IMR-90 (cell line): ENCODE measurements around the gene STX8.

Experiments
- MAFK ChIP-seq: IDR thresholded peaks from 2 replicates; pipeline ENCODE4 v1.6.1; 2012; ENCODE audit warnings: low read depth, low read length, improper control_type of control experiment
- MAZ ChIP-seq: IDR thresholded peaks from 2 replicates; pipeline ENCODE4 v1.6.1; 2012; ENCODE audit warnings: low read depth, mild to moderate bottlenecking, low read length, improper control_type of control experiment, moderate library complexity, borderline replicate concordance
- MXI1 ChIP-seq: IDR thresholded peaks from 2 replicates; pipeline ENCODE4 v1.6.1; 2012; ENCODE audit warnings: low read depth, mild to moderate bottlenecking, low read length, moderate library complexity, borderline replicate concordance
- POLR2A ChIP-seq: IDR thresholded peaks from 2 replicates; pipeline ENCODE4 v1.6.1; 2012; ENCODE audit warnings: mild to moderate bottlenecking, low read depth, low read length
- RAD21 ChIP-seq: IDR thresholded peaks from 2 replicates; pipeline ENCODE4 v1.6.1; 2012; ENCODE audit warnings: low read length, improper control_type of control experiment
- RCOR1 ChIP-seq: IDR thresholded peaks from 2 replicates; pipeline ENCODE4 v1.6.1; 2012; ENCODE audit warnings: mild to moderate bottlenecking, low read length, improper control_type of control experiment; ENCODE audit not compliant: insufficient replicate concordance
- TF ChIP-seq, protein P1 (sequence below): conservative IDR thresholded peaks from 2 replicates; pipeline ENCODE4 v1.5.1; 2012; ENCODE audit warnings: mild to moderate bottlenecking, low read depth, low read length, improper control_type of control experiment
- TF ChIP-seq, protein P2 (sequence below): fragments of 150-350 bp; IDR thresholded peaks from 2 replicates; pipeline ENCODE4 v1.6.1; 2017; ENCODE audit warnings: mild to moderate bottlenecking, antibody characterized with exemption, low read length, low read depth

DNA sequence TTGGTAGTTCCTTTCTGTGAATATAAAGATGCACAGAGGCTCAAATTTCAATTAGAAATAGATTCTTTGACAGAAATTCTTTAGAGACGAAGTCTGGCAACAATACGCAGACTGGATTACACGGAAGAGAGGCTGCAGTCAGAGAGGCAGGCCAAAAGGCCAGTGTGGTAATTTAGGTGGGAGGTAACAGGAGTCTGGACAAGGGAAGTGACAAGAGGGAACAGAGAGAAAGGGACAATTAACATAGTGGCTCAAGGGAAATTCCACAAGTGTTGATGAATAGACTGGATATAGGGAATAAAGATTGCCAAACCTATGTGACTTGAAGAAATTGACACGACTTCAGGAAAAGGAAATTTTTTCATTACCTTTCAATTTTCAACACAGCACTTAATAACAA is 54.6 kb downstream of the STX8 start:
- TF ChIP-seq RCOR1 (no peak), MXI1 (no peak), RAD21 (no peak), MAFK (no peak), POLR2A (no peak), MAZ (no peak)
- TF ChIP-seq, protein P1, sequence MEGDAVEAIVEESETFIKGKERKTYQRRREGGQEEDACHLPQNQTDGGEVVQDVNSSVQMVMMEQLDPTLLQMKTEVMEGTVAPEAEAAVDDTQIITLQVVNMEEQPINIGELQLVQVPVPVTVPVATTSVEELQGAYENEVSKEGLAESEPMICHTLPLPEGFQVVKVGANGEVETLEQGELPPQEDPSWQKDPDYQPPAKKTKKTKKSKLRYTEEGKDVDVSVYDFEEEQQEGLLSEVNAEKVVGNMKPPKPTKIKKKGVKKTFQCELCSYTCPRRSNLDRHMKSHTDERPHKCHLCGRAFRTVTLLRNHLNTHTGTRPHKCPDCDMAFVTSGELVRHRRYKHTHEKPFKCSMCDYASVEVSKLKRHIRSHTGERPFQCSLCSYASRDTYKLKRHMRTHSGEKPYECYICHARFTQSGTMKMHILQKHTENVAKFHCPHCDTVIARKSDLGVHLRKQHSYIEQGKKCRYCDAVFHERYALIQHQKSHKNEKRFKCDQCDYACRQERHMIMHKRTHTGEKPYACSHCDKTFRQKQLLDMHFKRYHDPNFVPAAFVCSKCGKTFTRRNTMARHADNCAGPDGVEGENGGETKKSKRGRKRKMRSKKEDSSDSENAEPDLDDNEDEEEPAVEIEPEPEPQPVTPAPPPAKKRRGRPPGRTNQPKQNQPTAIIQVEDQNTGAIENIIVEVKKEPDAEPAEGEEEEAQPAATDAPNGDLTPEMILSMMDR: no peak
- TF ChIP-seq, protein P2, sequence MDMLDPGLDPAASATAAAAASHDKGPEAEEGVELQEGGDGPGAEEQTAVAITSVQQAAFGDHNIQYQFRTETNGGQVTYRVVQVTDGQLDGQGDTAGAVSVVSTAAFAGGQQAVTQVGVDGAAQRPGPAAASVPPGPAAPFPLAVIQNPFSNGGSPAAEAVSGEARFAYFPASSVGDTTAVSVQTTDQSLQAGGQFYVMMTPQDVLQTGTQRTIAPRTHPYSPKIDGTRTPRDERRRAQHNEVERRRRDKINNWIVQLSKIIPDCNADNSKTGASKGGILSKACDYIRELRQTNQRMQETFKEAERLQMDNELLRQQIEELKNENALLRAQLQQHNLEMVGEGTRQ: no peak
